ENCODE measurements around the gene ACAA1.

Gene ACAA1

DNA sequence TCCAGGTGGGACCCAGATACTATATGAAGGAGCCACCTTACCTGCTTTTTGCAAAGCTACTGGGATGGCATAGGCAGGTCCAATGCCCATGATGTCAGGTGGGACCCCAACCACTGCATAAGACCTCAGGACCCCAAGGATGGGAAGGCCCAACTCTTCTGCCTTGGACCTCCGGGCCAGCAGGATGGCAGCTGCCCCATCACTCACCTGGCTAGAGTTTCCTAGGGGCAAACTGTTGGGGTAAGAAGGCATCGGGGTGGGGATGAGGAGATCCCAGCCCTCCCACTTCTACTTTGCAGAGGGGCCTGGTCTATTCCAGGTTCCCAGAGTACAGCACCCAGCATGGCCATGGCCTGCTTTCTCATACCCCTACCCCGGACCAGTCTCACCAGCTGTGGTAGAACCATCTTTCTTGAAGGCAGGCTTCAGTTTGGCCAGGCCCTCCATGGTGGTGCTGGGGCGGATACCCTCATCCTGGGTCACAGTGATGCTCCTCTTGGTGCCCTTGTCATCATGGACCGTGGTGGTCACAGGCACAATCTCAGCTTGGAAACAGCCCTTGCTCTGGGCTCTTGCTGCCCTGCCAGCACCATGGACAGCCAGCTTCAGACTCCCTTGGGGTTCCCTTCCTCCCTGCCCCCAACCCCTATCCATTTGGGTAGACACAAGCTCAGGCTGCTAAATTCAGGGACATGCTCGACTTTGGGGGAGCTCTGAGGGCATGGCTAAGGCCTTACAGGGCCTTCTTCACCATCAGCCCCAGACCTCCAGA, 10.6 kb downstream of the ACAA1 start:
- no peaks in the 10 kb centered on the region for H3K4me1 ChIP-seq
- H3K27me3 ChIP-seq: no peaks in the 10 kb centered on the region
- TF ChIP-seq, protein P1, sequence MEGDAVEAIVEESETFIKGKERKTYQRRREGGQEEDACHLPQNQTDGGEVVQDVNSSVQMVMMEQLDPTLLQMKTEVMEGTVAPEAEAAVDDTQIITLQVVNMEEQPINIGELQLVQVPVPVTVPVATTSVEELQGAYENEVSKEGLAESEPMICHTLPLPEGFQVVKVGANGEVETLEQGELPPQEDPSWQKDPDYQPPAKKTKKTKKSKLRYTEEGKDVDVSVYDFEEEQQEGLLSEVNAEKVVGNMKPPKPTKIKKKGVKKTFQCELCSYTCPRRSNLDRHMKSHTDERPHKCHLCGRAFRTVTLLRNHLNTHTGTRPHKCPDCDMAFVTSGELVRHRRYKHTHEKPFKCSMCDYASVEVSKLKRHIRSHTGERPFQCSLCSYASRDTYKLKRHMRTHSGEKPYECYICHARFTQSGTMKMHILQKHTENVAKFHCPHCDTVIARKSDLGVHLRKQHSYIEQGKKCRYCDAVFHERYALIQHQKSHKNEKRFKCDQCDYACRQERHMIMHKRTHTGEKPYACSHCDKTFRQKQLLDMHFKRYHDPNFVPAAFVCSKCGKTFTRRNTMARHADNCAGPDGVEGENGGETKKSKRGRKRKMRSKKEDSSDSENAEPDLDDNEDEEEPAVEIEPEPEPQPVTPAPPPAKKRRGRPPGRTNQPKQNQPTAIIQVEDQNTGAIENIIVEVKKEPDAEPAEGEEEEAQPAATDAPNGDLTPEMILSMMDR (IDR thresholded peaks at IDR 0.05; ENCODE audit: low read depth, low read length): no peak
- no peaks in the 10 kb centered on the region; the same call in 1 of the 2 replicates for H3K36me3 ChIP-seq
- H3K4me3 ChIP-seq (ENCODE audit: low read depth, low read length): no peak overlapping the region
- DNase-seq: no peak
- H3K9me3 ChIP-seq: no peaks in the 10 kb centered on the region

DNA sequence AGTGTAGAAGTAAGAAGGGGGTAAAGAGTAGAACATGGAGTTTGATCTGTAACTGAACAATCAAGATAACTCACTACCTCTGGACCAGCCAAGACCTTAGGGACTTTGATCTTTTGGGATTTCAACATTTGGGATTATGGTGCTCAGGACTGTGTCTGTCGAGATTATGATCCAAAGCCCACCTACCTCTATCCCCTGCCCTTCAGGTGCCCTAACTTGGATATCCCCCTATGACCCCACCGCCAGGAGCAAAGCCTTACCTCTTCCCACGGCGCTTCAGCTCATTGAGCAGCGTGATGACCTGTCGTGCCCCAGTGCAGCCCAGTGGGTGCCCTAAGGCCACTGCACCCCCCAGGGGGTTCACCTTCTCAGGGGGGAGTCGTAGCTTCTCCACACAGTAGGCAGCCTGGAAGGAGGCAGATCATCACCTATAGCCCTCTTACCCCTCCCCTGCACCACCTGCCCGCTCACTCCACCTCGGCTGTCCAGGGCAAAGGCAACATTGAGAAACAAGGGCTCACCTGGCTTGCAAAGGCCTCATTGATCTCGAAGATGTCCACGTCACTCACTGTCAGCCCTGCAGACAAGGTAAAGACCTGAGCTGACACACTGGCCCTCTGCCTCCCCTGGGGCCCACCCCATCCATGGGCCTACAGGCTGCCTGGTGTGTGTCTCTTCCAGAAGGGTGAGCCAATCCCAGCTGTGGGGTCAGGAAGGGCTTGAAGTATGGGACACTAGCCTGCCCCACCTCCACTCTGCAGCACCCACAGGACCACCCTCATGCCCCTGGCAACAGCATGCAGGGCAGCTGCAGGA, 11.4 kb downstream of the ACAA1 start:
- no peak for DNase-seq
- no peaks in the 10 kb centered on the region for H3K27me3 ChIP-seq

DNA sequence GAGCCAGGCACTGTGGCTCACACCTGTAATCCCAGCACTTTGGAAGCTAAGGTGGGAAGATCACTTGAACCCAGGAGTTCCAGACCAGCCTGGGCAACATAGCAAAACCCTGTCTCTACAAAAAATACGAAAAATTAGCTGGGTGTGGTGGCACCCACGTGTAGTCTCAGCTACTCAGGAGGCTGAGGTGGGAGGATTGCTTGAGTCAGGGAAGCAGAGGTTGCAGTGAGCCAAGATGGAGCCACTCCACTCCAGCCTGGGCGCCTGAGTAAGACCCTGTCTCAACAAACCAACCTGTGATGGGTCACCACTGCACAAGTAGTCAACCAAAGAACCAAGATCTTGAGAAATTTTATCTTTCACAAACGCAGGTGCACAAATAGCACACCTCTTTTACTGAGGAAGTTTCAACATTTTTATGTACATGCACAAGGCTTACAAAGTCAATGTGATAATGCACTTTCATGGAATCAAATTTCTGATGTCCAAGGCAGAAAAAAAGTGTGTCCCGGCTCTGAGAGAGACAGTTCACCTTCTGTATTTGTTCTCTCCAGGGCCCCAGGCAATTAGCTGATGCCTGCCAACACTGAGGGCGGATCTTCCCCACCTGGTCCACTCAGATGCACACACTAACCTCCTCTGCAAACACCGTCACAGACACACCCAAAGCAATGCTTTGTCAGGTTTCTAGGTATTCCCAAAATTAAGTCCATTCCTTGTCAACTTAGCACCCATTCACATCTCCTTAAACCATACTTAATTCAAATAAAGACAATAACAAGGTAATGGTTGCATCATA, 12.4 kb downstream of the ACAA1 start:
- TF ChIP-seq, protein P1 (IDR thresholded peaks at IDR 0.05; ENCODE audit: low read depth, low read length): no peak
- Histone ChIP-seq H3K4me1 (no peaks in the 10 kb centered on the region), H3K9me3 (no peaks in the 10 kb centered on the region), H3K4me3 (ENCODE audit: low read depth, low read length) (no peak overlapping the region), H3K36me3 (no peaks in the 10 kb centered on the region; the same call in 1 of the 2 replicates), H3K27me3 (no peaks in the 10 kb centered on the region)
- DNase-seq: no peak

More for the DNA sequence above, 11.4 kb downstream of the ACAA1 start:
- no peaks in the 10 kb centered on the region; the same call in 1 of the 2 replicates for H3K36me3 ChIP-seq
- H3K4me1 ChIP-seq: no peaks in the 10 kb centered on the region
- TF ChIP-seq, protein P1 (IDR thresholded peaks at IDR 0.05; ENCODE audit: low read depth, low read length): no peak
- no peaks in the 10 kb centered on the region for H3K9me3 ChIP-seq
- no peak overlapping the region for H3K4me3 ChIP-seq (ENCODE audit: low read depth, low read length)

DNA sequence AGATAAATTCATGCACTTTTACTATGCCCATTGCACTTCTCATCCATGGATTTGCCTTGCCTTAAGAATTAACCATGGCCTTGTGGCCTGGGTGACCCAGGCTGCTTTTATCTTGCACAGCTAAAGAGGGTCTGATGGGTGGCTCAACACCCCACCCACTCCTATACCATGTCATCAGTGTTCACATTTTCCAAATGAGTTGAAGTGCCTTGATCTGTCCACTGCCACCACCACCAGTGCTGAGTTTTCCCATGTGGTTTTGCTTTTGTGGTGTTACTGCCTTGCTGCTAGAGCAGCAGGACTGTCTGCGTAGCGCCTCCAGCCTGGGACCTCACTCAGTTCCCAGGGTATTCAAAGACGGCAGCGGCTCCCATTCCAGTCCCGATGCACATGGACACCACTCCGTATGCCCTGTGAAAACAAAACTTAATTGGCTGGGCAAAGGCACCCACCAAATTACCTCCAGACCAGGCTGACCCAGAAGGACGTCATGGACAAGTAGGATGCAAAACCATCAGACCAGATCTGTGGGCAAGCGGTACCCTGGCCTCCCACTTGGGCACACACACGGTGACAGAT, 14.1 kb downstream of the ACAA1 start:
- no peaks in the 10 kb centered on the region; the same call in 1 of the 2 replicates for H3K36me3 ChIP-seq
- DNase-seq: no peak
- no peaks in the 10 kb centered on the region for H3K9me3 ChIP-seq
- no peak overlapping the region for H3K4me3 ChIP-seq (ENCODE audit: low read depth, low read length)
- TF ChIP-seq, protein P1 (IDR thresholded peaks at IDR 0.05; ENCODE audit: low read depth, low read length): no peak
- H3K27me3 ChIP-seq: no peaks in the 10 kb centered on the region
- H3K4me1 ChIP-seq: no peaks in the 10 kb centered on the region

DNA sequence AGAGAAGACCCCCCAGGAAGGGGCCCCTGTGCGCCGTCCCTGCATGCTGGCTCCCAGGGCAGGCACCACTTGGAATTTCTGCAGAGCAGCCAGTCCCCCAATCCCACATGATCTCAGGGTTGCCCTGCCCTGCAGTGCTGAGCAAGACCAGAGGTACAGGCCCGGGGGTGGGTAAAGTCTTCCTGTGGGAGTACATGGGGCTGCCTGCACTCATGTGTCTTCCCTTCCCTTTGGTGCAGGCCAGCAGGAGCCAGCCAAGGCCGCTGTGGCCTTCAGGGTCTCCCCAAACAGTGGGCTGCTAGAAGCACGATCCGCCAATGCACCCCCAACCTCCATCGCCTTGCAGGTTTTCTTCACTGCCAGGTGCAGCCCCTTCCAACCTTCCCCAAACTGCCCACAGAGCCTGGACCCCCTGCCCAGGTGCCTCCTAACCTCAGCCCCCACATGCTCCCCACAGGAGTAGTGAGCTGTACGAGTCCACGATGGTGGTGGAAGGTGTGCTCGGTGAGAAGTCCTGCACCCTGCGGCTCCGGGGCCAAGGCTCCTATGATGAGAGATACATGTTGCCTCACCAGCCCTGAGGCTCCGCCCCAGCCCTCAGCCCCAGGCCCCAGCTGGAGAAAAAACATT, 15.0 kb downstream of the ACAA1 start:
- no peaks in the 10 kb centered on the region for H3K9me3 ChIP-seq
- no peak for DNase-seq
- H3K4me3 ChIP-seq (ENCODE audit: low read depth, low read length): no peak overlapping the region
- no peaks in the 10 kb centered on the region for H3K4me1 ChIP-seq
- H3K36me3 ChIP-seq: no peaks in the 10 kb centered on the region; the same call in 1 of the 2 replicates
- H3K27me3 ChIP-seq: no peaks in the 10 kb centered on the region
- TF ChIP-seq, protein P1 (IDR thresholded peaks at IDR 0.05; ENCODE audit: low read depth, low read length): no peak

Data from BE2C (cell line).